Large intestine (tissue), 3 donors: ENCODE data around the gene NPHP4. TPM values are rescaled to one million over a fixed set of nuclear protein-coding genes. Genes with fewer than 3 reads are reported as not detected.
A peak's percentile ranks its signal among the peaks of the same experiment; 100 is the strongest.

Experiments
- DNase-seq, 2 donors: peaks; one replicate each; pipeline versions ENCODE4 v3.0.0 to v3.0.0-alpha.2; 2013
- H3K27ac ChIP-seq: one replicate; pipeline ENCODE4 v1.5.1; 2013; ENCODE audit warnings: low read length
- H3K27me3 ChIP-seq: 2 replicates; pipeline ENCODE4 v1.6.1; 2013; ENCODE audit warnings: low read length; ENCODE audit not compliant: control insufficient read depth, insufficient read depth
- H3K36me3 ChIP-seq: 2 replicates; pipeline ENCODE4 v1.6.1; 2013; ENCODE audit warnings: low read length; ENCODE audit not compliant: control insufficient read depth, insufficient read depth
- H3K4me1 ChIP-seq: one replicate; pipeline ENCODE4 v1.6.1; 2013; ENCODE audit warnings: low read length; ENCODE audit not compliant: control insufficient read depth, insufficient read depth
- H3K4me3 ChIP-seq: one replicate; pipeline ENCODE4 v1.5.1; 2013; ENCODE audit warnings: low read length
- H3K9me3 ChIP-seq: one replicate; pipeline ENCODE4 v1.6.1; 2013; ENCODE audit warnings: mild to moderate bottlenecking, low read depth, low read length, moderate library complexity; ENCODE audit not compliant: control insufficient read depth
- WGBS: methylation state at CpG from one replicate; pipeline ENCODE4 v1.1.5; 2013; ENCODE audit warnings: low lambda C conversion rate; ENCODE audit not compliant: insufficient coverage; 5-methylcytosine and 5-hydroxymethylcytosine counted together
- polyA plus RNA-seq: library from polyadenylated mRNA; unstranded; fragments of 120-200 nt; gene quantifications from one replicate; pipeline ENCODE4 v1.2.1, GENCODE V29; 2013

NPHP4 gene
- polyA plus RNA-seq, 1 donor = 11.4 TPM

DNA sequence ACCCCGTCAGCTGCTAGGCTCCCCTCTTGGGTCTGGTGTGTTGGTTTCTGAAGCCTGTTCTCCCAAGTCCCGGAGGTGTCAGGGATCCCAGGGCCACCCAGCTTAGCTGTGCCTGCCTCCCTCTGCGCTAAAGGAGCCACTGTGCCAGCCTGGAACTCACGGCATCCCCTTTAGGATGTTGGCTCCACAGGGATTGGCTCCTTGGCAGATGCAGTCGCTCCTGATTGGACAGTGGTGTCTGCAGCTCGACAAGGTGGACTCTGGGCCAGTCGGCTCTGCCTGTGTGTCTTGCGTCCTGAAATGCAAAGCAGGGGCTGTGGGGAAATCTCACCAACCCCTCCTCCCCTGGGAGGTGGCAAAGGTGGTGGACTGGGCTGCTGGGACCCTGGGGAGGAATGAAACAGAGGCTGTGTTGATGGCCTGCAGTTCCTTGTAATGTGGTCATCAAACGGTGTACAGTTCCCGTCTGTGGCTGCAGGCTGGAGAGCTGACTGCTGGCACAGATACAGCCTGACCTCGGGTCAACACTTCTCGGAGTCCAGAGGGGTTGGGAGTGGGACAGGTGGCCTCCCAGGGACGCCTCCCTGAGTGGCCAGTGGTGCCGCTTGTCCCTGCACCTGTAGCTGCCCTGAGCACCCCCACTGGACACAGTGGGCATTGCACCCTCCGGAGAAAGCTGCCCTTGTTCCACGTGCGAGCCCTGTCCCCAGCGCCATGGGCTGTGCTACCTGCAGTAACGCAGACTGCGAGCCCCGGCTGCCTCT, 41.9 kb upstream of the NPHP4 start:
- H3K27ac ChIP-seq = no peak overlapping the region
- H3K9me3 ChIP-seq = no peaks in the 10 kb centered on the region
- peaks cover 2% of the 10 kb centered on the region for H3K36me3 ChIP-seq
- peaks cover 5% of the 10 kb centered on the region for H3K4me1 ChIP-seq
- H3K4me3 ChIP-seq = no peak overlapping the region
- WGBS = no CpG with 5 or more reads among the region's 21 CpGs
- no peaks in the 10 kb centered on the region for H3K27me3 ChIP-seq
- peak; percentile 32 to 52 for DNase-seq

DNA sequence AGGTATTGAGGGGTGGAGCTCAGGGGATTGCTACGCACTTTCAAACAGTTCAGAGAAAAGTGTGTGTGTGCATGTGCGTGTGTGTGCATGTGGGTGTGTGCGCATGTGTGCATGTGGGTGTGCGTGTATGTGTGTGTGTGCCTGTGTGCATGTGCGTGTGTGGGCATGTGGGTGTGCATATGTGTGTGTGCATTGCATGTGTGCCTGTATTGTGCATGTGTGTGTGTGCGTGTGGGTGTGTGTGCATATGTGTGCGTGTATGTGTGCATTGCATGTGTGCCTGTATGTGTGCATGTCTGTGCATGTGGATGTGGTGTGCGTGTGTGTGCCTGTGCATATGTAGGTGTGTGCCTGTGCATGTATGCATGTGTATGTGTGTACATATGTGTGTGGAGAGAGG, 40.9 kb upstream of the NPHP4 start:
- H3K9me3 ChIP-seq = no peaks in the 10 kb centered on the region
- WGBS = no CpG with 5 or more reads among the region's 8 CpGs
- DNase-seq = no peak
- H3K27me3 ChIP-seq = no peaks in the 10 kb centered on the region
- no peak overlapping the region for H3K4me3 ChIP-seq
- peaks cover 5% of the 10 kb centered on the region for H3K4me1 ChIP-seq
- no peak overlapping the region for H3K27ac ChIP-seq
- H3K36me3 ChIP-seq = peaks cover 2% of the 10 kb centered on the region

DNA sequence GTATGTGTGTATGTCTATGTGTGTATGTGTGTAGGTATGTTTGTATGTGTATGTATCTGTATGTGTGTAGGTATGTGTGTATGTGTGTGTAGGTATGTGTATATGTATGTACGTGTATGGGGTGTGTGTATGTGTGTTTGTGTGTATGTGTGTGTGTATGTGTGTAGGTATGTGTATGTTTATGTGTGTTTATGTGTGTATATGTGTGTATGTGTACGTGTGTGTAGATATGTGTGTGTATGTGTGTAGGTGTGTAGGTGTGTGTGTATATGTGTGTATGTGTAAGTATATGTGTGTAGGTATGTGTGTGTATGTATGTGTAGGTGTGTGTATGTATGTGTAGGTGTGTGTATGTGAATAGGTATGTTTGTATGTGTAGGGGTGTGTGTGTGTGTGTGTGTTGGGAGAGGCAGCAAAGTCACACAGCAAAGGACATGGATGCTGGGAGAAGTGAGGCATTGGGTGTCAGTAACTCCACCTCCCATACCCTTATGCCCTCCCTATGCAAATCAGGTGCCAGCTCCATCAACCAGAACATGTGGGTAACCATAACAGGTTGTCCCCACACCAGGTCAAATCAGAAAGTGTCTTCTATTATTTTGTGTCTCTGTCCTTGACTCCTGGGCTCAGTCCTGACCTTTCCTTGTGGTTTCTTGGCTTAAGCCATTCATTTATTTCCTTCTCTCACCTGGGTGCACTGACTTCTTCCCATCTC, 38.5 kb upstream of the NPHP4 start:
- peaks cover 12% of the 10 kb centered on the region for H3K4me1 ChIP-seq
- H3K4me3 ChIP-seq = no peak overlapping the region
- H3K36me3 ChIP-seq = peaks cover 2% of the 10 kb centered on the region
- DNase-seq = no peak
- peaks cover 2% of the 10 kb centered on the region for H3K27me3 ChIP-seq
- no peak overlapping the region for H3K27ac ChIP-seq
- no peaks in the 10 kb centered on the region for H3K9me3 ChIP-seq
- WGBS = no CpG with 5 or more reads among the region's 2 CpGs

DNA sequence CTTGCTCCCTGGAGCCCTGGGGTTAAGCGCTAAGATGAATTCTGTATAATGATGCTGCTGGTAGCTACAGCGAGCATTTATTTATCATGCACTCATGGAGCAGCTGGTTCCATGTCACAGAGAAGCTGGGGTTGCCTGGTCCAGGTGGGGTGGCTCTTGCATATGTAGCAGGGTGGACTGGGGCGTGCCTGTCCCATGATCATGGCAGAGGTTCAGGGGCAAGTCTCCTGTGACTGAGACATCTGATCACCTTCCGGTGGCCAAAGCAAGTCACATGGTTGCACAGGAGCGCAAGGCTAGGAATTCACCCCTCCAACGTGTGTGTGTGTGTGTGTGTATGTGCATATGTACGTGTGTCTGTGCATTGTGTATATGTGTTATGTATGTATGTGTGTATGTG, 37.9 kb upstream of the NPHP4 start:
- H3K27ac ChIP-seq = no peak overlapping the region

DNA sequence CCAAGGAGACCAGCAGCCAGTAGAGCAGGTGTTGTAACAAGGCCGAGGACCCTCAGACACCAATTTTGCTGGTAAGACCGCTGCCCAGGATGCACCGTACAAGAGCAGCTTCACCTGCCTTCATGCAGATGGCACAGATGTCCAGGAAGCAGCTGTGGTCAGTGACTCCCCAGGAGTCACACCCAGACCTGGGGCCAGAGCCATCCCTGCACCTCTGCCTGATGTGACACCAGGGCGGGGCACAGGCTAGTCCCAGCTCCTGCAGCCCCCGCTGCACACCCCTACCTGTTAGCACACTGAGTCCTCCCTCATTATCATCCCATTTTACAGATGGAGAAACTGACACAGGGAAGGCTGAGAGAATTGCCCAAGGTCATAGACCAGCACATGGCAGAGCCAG, 37.1 kb upstream of the NPHP4 start:
- peaks cover 25% of the 10 kb centered on the region for H3K4me1 ChIP-seq
- H3K27ac ChIP-seq = no peak overlapping the region
- H3K36me3 ChIP-seq = peaks cover 2% of the 10 kb centered on the region
- no CpG with 5 or more reads among the region's 5 CpGs for WGBS
- H3K4me3 ChIP-seq = no peak overlapping the region
- peaks cover 4% of the 10 kb centered on the region for H3K27me3 ChIP-seq
- H3K9me3 ChIP-seq = no peaks in the 10 kb centered on the region
- DNase-seq = no peak

More for the DNA sequence above, 37.9 kb upstream of the NPHP4 start:
- H3K36me3 ChIP-seq = peaks cover 2% of the 10 kb centered on the region
- H3K4me1 ChIP-seq = peaks cover 18% of the 10 kb centered on the region
- DNase-seq = no peak
- WGBS = no CpG with 5 or more reads among the region's 7 CpGs
- H3K9me3 ChIP-seq = no peaks in the 10 kb centered on the region
- H3K4me3 ChIP-seq = no peak overlapping the region
- peaks cover 4% of the 10 kb centered on the region for H3K27me3 ChIP-seq

DNA sequence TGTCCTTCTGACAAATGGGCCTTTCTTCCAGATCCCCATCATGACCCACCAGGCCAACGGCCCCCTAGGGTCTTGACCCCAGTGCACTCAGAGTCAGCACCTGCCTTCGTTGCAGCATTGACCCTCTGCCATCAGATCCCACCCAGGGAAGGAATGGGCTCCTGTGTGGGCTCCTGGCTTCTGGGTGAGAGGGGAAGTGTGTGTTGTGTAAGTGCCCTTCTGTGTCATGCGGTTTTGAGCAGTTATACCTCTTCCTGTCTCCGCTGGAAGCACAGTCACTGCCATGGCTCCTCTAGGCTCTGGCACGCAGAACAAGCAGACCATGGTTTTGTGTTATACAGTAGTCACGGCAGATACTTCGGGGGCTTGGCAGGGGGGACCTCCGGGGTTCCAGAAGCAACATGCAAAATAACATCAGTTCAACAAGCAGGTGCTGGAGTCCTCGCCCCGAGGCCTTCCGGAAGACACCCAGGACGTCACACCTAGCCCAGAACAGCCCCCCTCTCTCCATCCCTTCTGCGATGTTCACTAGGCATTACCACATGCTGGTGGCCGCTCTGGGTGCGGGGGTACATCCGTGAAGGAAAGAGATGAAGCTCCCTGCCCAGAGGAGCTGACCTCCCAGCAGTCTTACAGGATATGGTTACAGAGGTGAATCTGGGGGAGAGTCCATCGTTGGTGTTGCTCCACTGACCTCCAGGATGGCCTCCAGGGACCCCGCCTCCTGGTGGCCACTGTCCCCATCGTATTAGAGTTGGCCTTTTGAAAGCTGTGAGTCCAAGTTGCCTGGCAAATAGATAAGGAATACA, 36.0 kb upstream of the NPHP4 start:
- H3K36me3 ChIP-seq = peaks cover 2% of the 10 kb centered on the region
- H3K9me3 ChIP-seq = no peaks in the 10 kb centered on the region
- H3K27ac ChIP-seq = no peak overlapping the region
- peaks cover 22% of the 10 kb centered on the region for H3K4me1 ChIP-seq
- no peak for DNase-seq
- WGBS = no CpG with 5 or more reads among the region's 19 CpGs
- peaks cover 4% of the 10 kb centered on the region for H3K27me3 ChIP-seq
- no peak overlapping the region for H3K4me3 ChIP-seq

DNA sequence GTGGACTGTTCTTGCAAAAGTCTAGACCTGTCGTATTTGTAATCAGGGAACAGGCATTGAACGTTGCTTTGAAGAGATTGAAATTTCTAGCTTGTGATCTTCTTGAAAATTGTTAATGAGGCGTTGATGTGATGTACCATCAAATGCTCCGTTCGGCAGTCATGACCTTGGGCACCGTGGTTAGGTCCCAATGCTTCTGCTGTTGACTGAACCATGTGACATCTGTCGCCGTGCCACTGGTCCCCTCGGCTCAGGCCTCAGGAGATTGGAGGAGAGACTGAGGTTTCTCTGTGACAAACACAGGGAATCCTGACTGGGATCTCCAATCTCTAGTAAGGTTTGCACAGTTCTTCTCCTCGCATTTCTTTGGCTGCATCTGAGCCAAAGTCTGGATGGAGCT, 35.4 kb upstream of the NPHP4 start:
- H3K4me3 ChIP-seq = no peak overlapping the region
- no peak for DNase-seq
- H3K27ac ChIP-seq = no peak overlapping the region
- H3K36me3 ChIP-seq = peaks cover 2% of the 10 kb centered on the region
- H3K9me3 ChIP-seq = no peaks in the 10 kb centered on the region
- H3K27me3 ChIP-seq = peaks cover 4% of the 10 kb centered on the region
- WGBS = 78% methylated on average over 2 of the region's 10 CpGs
- peaks cover 22% of the 10 kb centered on the region for H3K4me1 ChIP-seq

DNA sequence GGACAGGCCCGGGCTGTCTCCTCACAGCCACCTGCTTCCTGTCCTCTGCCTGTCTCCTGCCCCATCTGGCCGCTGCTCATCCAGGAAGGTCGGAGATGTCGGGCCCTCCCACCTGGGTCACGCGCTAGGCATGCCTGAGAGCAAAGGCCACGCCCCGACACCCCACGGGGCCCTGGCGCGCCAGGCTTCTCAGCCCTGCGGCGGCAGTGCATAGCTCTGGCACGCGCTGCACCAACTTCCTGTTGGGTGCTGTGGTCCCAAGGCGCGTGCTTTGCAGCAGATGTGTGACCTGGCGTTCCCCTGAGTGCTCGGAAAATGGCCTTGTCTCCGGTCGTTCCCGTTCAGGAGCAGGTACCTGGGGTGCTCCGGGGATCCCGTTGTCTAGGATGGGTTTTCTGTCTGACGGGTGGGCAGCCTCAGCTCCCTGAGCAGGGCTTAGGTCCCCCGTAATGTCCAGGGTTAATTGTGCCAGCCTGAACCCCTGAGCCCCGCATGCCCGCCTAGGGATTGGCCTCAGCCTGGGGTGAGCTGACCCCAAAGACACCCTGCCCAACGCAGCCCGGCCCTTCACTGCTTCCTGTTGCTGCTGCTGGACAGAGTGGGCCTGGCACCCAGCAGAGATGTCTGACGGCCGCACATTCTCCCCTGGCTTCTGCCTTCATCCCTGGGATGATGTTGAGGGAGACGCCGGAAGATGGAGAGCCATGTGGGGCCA, 34.0 kb upstream of the NPHP4 start:
- peak; percentile 94 to 98 for DNase-seq
- Histone ChIP-seq H3K4me3 (peak overlapping the region; percentile 56), H3K9me3 (no peaks in the 10 kb centered on the region), H3K36me3 (peaks cover 2% of the 10 kb centered on the region), H3K27ac (peak overlapping the region; percentile 94), H3K4me1 (peaks cover 22% of the 10 kb centered on the region), H3K27me3 (peaks cover 4% of the 10 kb centered on the region)
- WGBS = no CpG with 5 or more reads among the region's 34 CpGs

DNA sequence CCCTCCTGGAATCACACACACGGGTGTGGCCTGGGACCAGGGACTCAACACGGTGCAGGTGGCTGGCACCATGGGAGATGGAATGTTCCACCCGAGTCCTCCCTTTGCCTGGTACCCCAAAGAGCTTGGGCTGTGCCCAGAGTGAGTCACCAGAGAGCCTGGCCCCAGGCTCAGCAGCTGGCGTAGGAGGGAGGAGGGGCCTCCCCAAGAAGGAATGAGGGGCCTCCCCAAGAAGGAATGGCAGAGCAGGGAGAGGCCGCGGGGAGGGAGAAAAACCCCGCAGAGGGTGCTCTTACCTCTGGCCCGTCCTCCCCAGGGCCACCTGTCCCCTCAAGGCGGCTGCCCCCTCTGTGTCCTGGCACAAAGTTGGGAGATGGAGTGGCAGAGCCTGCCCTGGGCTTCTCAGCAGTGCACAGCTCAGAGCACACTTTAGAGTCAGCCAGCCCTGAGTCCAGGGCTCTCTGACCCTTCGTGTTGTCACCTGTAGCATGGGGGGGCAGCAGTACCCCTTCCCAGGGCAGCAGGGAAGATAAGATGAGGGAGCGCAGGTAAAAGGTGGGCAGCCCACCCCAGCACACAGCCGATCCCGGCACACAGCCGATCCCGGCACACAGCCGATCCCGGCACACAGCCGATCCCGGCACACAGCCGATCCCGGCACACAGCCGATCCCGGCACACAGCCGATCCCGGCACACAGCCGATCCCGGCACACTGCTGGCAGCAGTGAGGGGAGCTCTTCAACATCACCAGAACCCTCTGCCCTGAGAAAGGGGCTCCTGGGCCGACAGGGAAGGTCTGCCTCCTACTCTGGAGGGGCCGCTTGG, 33.3 kb upstream of the NPHP4 start:
- peak; percentile 78 to 86 for DNase-seq
- H3K4me1 ChIP-seq = peaks cover 22% of the 10 kb centered on the region
- H3K36me3 ChIP-seq = peaks cover 2% of the 10 kb centered on the region
- WGBS = no CpG with 5 or more reads among the region's 29 CpGs
- peaks cover 4% of the 10 kb centered on the region for H3K27me3 ChIP-seq
- peak overlapping the region; percentile 56 for H3K4me3 ChIP-seq
- H3K9me3 ChIP-seq = no peaks in the 10 kb centered on the region
- peak overlapping the region; percentile 94 for H3K27ac ChIP-seq
